ENCODE data around the gene TUBG2. TPM values are rescaled to one million over a fixed set of nuclear protein-coding genes. Genes with fewer than 3 reads are reported as not detected.

The TUBG2 gene
- total and polyA plus RNA-seq, 2 experiments from 2014 or later, result 16.0 to 46.3 TPM

- Histone ChIP-seq H3K4me3 (peak overlapping the region; percentile 36), H3K4me2 (peak overlapping the region; percentile 96), H3K36me3 (replicated peaks; ENCODE audit: insufficient read depth, low read depth) (no peaks in the 10 kb centered on the region), H2AFZ (peak overlapping the region; percentile 3), H4K20me1 (ENCODE audit: insufficient read depth, poor library complexity, severe bottlenecking) (no peaks in the 10 kb centered on the region), H3K4me1 (ENCODE audit: insufficient read depth) (peaks cover 21% of the 10 kb centered on the region), H3K27ac (peak overlapping the region; percentile 53), H3K79me2 (peaks cover 2% of the 10 kb centered on the region), H3K9me3 (ENCODE audit: low read depth) (no peaks in the 10 kb centered on the region), H3K27me3 (no peaks in the 10 kb centered on the region), H3K9me2 (replicated peaks; ENCODE audit: insufficient read depth) (no peaks in the 10 kb centered on the region)
- peak; percentile 71 for DNase-seq (ENCODE audit: low spot score)
- WGBS (ENCODE audit: low lambda C conversion rate, missing lambda C conversion rate), result under 1% methylated on average over 27 of the region's 34 CpGs
- TF ChIP-seq EZH2 (IDR thresholded peaks at IDR 0.05; ENCODE audit: borderline replicate concordance) (no peak), EZH2phosphoT487 (IDR thresholded peaks at IDR 0.05; ENCODE audit: low read depth, severe bottlenecking, unreplicated experiment) (no peak), CTCF (IDR thresholded peaks at IDR 0.05; ENCODE audit: poor library complexity) (no peak)
Measured at GRCh38 chr17:42682722-42683403, 23.8 kb downstream of the TUBG2 start.

- Histone ChIP-seq H4K20me1 (ENCODE audit: insufficient read depth, poor library complexity, severe bottlenecking) (no peaks in the 10 kb centered on the region), H3K4me2 (peak overlapping the region; percentile 96), H3K27me3 (no peaks in the 10 kb centered on the region), H3K36me3 (replicated peaks; ENCODE audit: insufficient read depth, low read depth) (no peaks in the 10 kb centered on the region), H3K9me3 (ENCODE audit: low read depth) (no peaks in the 10 kb centered on the region), H3K27ac (peak overlapping the region; percentile 53), H2AFZ (no peak overlapping the region), H3K4me1 (ENCODE audit: insufficient read depth) (peaks cover 20% of the 10 kb centered on the region), H3K9me2 (replicated peaks; ENCODE audit: insufficient read depth) (no peaks in the 10 kb centered on the region), H3K4me3 (no peak overlapping the region), H3K79me2 (peaks cover 2% of the 10 kb centered on the region)
- 56% methylated on average over 21 of the region's 25 CpGs for WGBS (ENCODE audit: low lambda C conversion rate, missing lambda C conversion rate)
- DNase-seq (ENCODE audit: low spot score), result no peak
- TF ChIP-seq EZH2phosphoT487 (IDR thresholded peaks at IDR 0.05; ENCODE audit: low read depth, severe bottlenecking, unreplicated experiment) (no peak), EZH2 (IDR thresholded peaks at IDR 0.05; ENCODE audit: borderline replicate concordance) (no peak), CTCF (IDR thresholded peaks at IDR 0.05; ENCODE audit: poor library complexity) (no peak)
Measured at GRCh38 chr17:42683407-42684034, 24.4 kb downstream of the TUBG2 start.

GRCh38 chr17:42684929-42685556, 26.0 kb downstream of the TUBG2 start:
- Histone ChIP-seq H3K4me1 (ENCODE audit: insufficient read depth) (peaks cover 6% of the 10 kb centered on the region), H3K27ac (no peak overlapping the region), H2AFZ (no peak overlapping the region), H3K36me3 (replicated peaks; ENCODE audit: insufficient read depth, low read depth) (no peaks in the 10 kb centered on the region), H3K9me3 (ENCODE audit: low read depth) (no peaks in the 10 kb centered on the region), H3K4me3 (no peak overlapping the region), H4K20me1 (ENCODE audit: insufficient read depth, poor library complexity, severe bottlenecking) (no peaks in the 10 kb centered on the region), H3K4me2 (no peak overlapping the region), H3K79me2 (peaks cover 2% of the 10 kb centered on the region), H3K9me2 (replicated peaks; ENCODE audit: insufficient read depth) (no peaks in the 10 kb centered on the region), H3K27me3 (no peaks in the 10 kb centered on the region)
- DNase-seq (ENCODE audit: low spot score), result no peak
- TF ChIP-seq EZH2phosphoT487 (IDR thresholded peaks at IDR 0.05; ENCODE audit: low read depth, severe bottlenecking, unreplicated experiment), result no peak
- no peak for TF ChIP-seq EZH2 (IDR thresholded peaks at IDR 0.05; ENCODE audit: borderline replicate concordance)
- TF ChIP-seq CTCF (IDR thresholded peaks at IDR 0.05; ENCODE audit: poor library complexity), result no peak
- WGBS (ENCODE audit: low lambda C conversion rate, missing lambda C conversion rate), result 96% methylated on average over 50 of the region's 50 CpGs

Measured in hepatocyte (in vitro differentiated cells).